HCT116 (cell line): ENCODE measurements around the gene SHROOM3. TPM values are rescaled to one million over a fixed set of nuclear protein-coding genes. Genes with fewer than 3 reads are reported as not detected.

Experiments
- ATAC-seq: fragments of 200-7000 bp; cut with Tn5 transposase; 2 replicates; pipeline ENCODE4 v1.9.1; 2020; ENCODE audit warnings: mild to moderate bottlenecking, moderate library complexity
- BruUV-seq: library from RNA; stranded (reverse); fragments of 400-500 nt; replicated peaks from 2 replicates; lab custom pipeline; 2021; lab: Mats Ljungman, UMichigan
- CTCF ChIA-PET: fragments of 300-600 bp; sonication (Branson Sonifier 250); formaldehyde crosslinking; loops from one replicate; lab custom pipeline; 2021; ENCODE audit warnings: antibody characterized with exemption; lab: Charles Lee
- POLR2A ChIA-PET: fragments of 300-600, 350-600 bp; sonication (Branson Sonifier 250); formaldehyde crosslinking; loops from one replicate; lab custom pipeline; 2021; ENCODE audit warnings: antibody characterized with exemption; lab: Charles Lee
- RAD21 ChIA-PET, 2 experiments: fragments of 300-600 bp; sonication (Branson Sonifier 250); formaldehyde crosslinking; loops; one replicate each; lab custom pipeline; 2023; ENCODE audit warnings: low total read pairs in 2 of 2; ENCODE audit not compliant: uncharacterized antibody in 2 of 2, unreplicated experiment in 2 of 2, low non-redundant PET in 1 of 2; lab: Charles Lee
- DNase-seq: peaks from one replicate; pipeline ENCODE4 v3.0.0-alpha.2; 2010; ENCODE audit warnings: low read depth, low spot score
- H2AFZ ChIP-seq: fragments of 200-600 bp; shearing (Covaris generic), sonication (generic); 2 replicates; pipeline ENCODE4 v1.6.1; 2017; ENCODE audit warnings: low read depth, mixed run types, mixed read lengths, antibody characterized with exemption, low read length; ENCODE audit not compliant: poor library complexity, severe bottlenecking
- H3K27ac ChIP-seq: 2 replicates; pipeline ENCODE4 v1.5.1; 2012; ENCODE audit warnings: low read depth, low read length
- H3K27me3 ChIP-seq: fragments of 200-600 bp; sonication (generic); 2 replicates; pipeline ENCODE4 v1.6.1; 2016; ENCODE audit warnings: mixed run types, low read length, mixed read lengths; ENCODE audit not compliant: insufficient read depth
- H3K36me3 ChIP-seq, 2 experiments: fragments of 200-500 bp in 1 of 2; fragments of 200-600 bp in 1 of 2; sonication (Bioruptor generic) in 1 of 2; sonication (generic) in 1 of 2; 2 replicates each; pipeline versions ENCODE4 v1.5.1 to v1.6.1; 2014 to 2016; ENCODE audit warnings: low read length in 2 of 2, inconsistent platforms in 1 of 2, mixed read lengths in 1 of 2, mixed run types in 1 of 2; ENCODE audit not compliant: insufficient read depth in 2 of 2, control insufficient read depth in 1 of 2
- H3K4me1 ChIP-seq, 2 experiments: fragments of 200-600 bp in 1 of 2; sonication (generic) in 1 of 2; 2 replicates each; pipeline versions ENCODE4 v1.5.1 to v1.6.1; 2012 to 2017; ENCODE audit warnings: low read length in 2 of 2, inconsistent platforms in 1 of 2, mild to moderate bottlenecking in 1 of 2, mixed read lengths in 1 of 2, mixed run types in 1 of 2, moderate library complexity in 1 of 2; ENCODE audit not compliant: insufficient read depth in 2 of 2, control insufficient read depth in 1 of 2
- H3K4me2 ChIP-seq: fragments of 200-600 bp; sonication (generic); 2 replicates; pipeline ENCODE4 v1.6.1; 2017; ENCODE audit warnings: mixed run types, low read length, mixed read lengths
- H3K4me3 ChIP-seq, 2 experiments: fragments of 200-600 bp in 1 of 2; sonication (generic) in 1 of 2; replicated peaks in 1 of 2; 2 replicates each; pipeline ENCODE4 v1.5.1; 2011 to 2016; ENCODE audit warnings: low read length in 2 of 2, control low read depth in 1 of 2, low read depth in 1 of 2, mild to moderate bottlenecking in 1 of 2, mixed read lengths in 1 of 2, mixed run types in 1 of 2
- H3K79me2 ChIP-seq: fragments of 200-600 bp; sonication (generic); 2 replicates; pipeline ENCODE4 v1.6.1; 2017; ENCODE audit warnings: mild to moderate bottlenecking, mixed run types, low read length, moderate library complexity, mixed read lengths; ENCODE audit not compliant: insufficient read depth
- H3K9ac ChIP-seq: fragments of 200-600 bp; sonication (generic); 2 replicates; pipeline ENCODE4 v1.6.1; 2016; ENCODE audit warnings: low read length, mixed read lengths
- H3K9me2 ChIP-seq: fragments of 200-600 bp; sonication (generic), shearing (Covaris generic); 2 replicates; pipeline ENCODE4 v1.6.1; 2017; ENCODE audit warnings: mixed run types, mild to moderate bottlenecking, moderate library complexity; ENCODE audit not compliant: insufficient read depth
- H3K9me3 ChIP-seq, 2 experiments: fragments of 200-500 bp in 1 of 2; fragments of 200-600 bp in 1 of 2; sonication (Bioruptor generic) in 1 of 2; sonication (generic) in 1 of 2; 2 replicates each; pipeline ENCODE4 v1.6.1; 2014 to 2017; ENCODE audit warnings: low read length in 2 of 2, mixed read lengths in 2 of 2, inconsistent platforms in 1 of 2, low read depth in 1 of 2, mild to moderate bottlenecking in 1 of 2, mixed run types in 1 of 2, moderate library complexity in 1 of 2; ENCODE audit not compliant: control insufficient read depth in 1 of 2, insufficient read depth in 1 of 2
- H4K20me1 ChIP-seq: fragments of 200-600 bp; sonication (generic), shearing (Covaris generic); 2 replicates; pipeline ENCODE4 v1.6.1; 2017; ENCODE audit warnings: mixed run types, mild to moderate bottlenecking, moderate library complexity; ENCODE audit not compliant: insufficient read depth
- ATF3 ChIP-seq: IDR thresholded peaks from 2 replicates; pipeline ENCODE4 v1.6.1; 2012
- SIN3A ChIP-seq: IDR thresholded peaks from 2 replicates; pipeline ENCODE4 v1.6.1; 2012; ENCODE audit warnings: low read depth
- intact Hi-C: fragments of 100-400 bp; cut with micrococcal nuclease; formaldehyde crosslinking; loops from 2 replicates; pipeline ENCODE4 v1.10.0; 2022
- total RNA-seq: library from RNA; stranded (reverse); gene quantifications from one replicate; pipeline ENCODE4 v1.2.1, GENCODE V29; 2021; ENCODE audit not compliant: unreplicated experiment
- TF ChIP-seq, protein P1 (sequence below): IDR thresholded peaks from 2 replicates; pipeline ENCODE4 v1.6.1; 2012; ENCODE audit warnings: low read depth
- TF ChIP-seq, protein P2 (sequence below), 3 experiments: fragments of 200-600 bp in 1 of 3; sonication (generic) in 1 of 3; IDR thresholded peaks in 2 of 3; conservative IDR thresholded peaks in 1 of 3; 2 replicates each; pipeline ENCODE4 v1.5.1; 2012 to 2017; ENCODE audit warnings: low read depth in 2 of 3, low read length in 2 of 3, antibody characterized with exemption in 1 of 3, borderline replicate concordance in 1 of 3, control low read depth in 1 of 3, mild to moderate bottlenecking in 1 of 3, mixed read lengths in 1 of 3, mixed run types in 1 of 3, moderate library complexity in 1 of 3; ENCODE audit not compliant: insufficient read depth in 1 of 3

SHROOM3 gene
- total RNA-seq, 1 experiment from 2014 or later: 22.5 TPM

DNA sequence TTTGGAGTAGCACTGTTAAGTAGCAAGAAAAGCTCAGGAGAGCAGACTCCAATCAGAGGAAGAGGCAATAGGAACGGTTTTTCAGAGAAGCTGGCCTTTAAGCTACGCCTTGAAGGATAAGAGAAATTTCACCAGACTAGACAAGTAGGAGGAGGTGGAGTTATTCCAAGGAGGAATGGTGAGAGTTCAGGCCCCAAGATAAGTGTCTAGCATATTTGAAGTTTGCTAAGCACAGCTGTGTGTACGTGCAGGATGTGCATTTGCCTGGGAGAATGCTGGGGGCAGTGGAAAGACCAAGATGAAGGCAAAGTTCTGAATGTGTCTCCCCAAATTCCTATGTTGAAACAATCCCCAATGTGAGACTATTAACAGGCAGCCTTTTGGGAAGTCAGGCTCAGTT, 371.3 kb downstream of the SHROOM3 start:
- no peaks in the 10 kb centered on the region for H3K79me2 ChIP-seq
- DNase-seq: no peak
- ATAC-seq: no peak
- intact Hi-C loops: no loop called here
- POLR2A ChIA-PET: no interaction called here
- no peak overlapping the region for H3K4me2 ChIP-seq
- RAD21 ChIA-PET: no interaction called here
- CTCF ChIA-PET: no interaction called here
- no peaks in the 10 kb centered on the region for H3K9me2 ChIP-seq
- H3K9me3 ChIP-seq: peaks cover 8% of the 10 kb centered on the region in 2 experiments; a peak in 2 of 4 replicates
- no peak overlapping the region for H3K9ac ChIP-seq
- H3K4me3 ChIP-seq: no peak overlapping the region
- no TSS peak for BruUV-seq
- H3K27me3 ChIP-seq: no peaks in the 10 kb centered on the region
- no peak overlapping the region for H2AFZ ChIP-seq
- H3K27ac ChIP-seq: no peak overlapping the region
- H3K36me3 ChIP-seq: no peaks in the 10 kb centered on the region
- TF ChIP-seq, protein P1, sequence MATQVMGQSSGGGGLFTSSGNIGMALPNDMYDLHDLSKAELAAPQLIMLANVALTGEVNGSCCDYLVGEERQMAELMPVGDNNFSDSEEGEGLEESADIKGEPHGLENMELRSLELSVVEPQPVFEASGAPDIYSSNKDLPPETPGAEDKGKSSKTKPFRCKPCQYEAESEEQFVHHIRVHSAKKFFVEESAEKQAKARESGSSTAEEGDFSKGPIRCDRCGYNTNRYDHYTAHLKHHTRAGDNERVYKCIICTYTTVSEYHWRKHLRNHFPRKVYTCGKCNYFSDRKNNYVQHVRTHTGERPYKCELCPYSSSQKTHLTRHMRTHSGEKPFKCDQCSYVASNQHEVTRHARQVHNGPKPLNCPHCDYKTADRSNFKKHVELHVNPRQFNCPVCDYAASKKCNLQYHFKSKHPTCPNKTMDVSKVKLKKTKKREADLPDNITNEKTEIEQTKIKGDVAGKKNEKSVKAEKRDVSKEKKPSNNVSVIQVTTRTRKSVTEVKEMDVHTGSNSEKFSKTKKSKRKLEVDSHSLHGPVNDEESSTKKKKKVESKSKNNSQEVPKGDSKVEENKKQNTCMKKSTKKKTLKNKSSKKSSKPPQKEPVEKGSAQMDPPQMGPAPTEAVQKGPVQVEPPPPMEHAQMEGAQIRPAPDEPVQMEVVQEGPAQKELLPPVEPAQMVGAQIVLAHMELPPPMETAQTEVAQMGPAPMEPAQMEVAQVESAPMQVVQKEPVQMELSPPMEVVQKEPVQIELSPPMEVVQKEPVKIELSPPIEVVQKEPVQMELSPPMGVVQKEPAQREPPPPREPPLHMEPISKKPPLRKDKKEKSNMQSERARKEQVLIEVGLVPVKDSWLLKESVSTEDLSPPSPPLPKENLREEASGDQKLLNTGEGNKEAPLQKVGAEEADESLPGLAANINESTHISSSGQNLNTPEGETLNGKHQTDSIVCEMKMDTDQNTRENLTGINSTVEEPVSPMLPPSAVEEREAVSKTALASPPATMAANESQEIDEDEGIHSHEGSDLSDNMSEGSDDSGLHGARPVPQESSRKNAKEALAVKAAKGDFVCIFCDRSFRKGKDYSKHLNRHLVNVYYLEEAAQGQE: no peak
- TF ChIP-seq SIN3A: no peak
- TF ChIP-seq, protein P2, sequence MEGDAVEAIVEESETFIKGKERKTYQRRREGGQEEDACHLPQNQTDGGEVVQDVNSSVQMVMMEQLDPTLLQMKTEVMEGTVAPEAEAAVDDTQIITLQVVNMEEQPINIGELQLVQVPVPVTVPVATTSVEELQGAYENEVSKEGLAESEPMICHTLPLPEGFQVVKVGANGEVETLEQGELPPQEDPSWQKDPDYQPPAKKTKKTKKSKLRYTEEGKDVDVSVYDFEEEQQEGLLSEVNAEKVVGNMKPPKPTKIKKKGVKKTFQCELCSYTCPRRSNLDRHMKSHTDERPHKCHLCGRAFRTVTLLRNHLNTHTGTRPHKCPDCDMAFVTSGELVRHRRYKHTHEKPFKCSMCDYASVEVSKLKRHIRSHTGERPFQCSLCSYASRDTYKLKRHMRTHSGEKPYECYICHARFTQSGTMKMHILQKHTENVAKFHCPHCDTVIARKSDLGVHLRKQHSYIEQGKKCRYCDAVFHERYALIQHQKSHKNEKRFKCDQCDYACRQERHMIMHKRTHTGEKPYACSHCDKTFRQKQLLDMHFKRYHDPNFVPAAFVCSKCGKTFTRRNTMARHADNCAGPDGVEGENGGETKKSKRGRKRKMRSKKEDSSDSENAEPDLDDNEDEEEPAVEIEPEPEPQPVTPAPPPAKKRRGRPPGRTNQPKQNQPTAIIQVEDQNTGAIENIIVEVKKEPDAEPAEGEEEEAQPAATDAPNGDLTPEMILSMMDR (IDR thresholded peaks at IDR 0.05 in 2 of 3, conservative IDR thresholded peaks at IDR 0.05 in 1 of 3; ENCODE audit: borderline replicate concordance in 1 of 3, insufficient read depth in 1 of 3, low read depth in 2 of 3, low read length in 2 of 3): no peak
- no peak for TF ChIP-seq ATF3
- TF ChIP-seq, all 23 proteins: peak for 0
- H4K20me1 ChIP-seq: no peaks in the 10 kb centered on the region
- H3K4me1 ChIP-seq: peaks cover 0 to 7% of the 10 kb centered on the region in 2 experiments; a peak in 1 of 4 replicates
